ENCODE data around the gene CHIC2. TPM values are rescaled to one million over a fixed set of nuclear protein-coding genes. Genes with fewer than 3 reads are reported as not detected.
A peak's percentile ranks its signal among the peaks of the same experiment; 100 is the strongest.

The CHIC2 gene
- total RNA-seq, 1 experiment from 2014 or later, result 11.0 TPM

GRCh38 chr4:54063229-54063628 lies 1.2 kb downstream of the CHIC2 start:
- Mint-ChIP-seq H3K9me3 (no peaks in the 10 kb centered on the region), H3K4me3 (peak overlapping the region; percentile 85), H3K36me3 (no peaks in the 10 kb centered on the region), H3K27me3 (ENCODE audit: low read depth) (peaks cover 7% of the 10 kb centered on the region; the same call in 1 of the 2 replicates), H3K27ac (peak overlapping the region; percentile 83), H3K4me1 (peaks cover 46% of the 10 kb centered on the region)
- ChIA-PET CTCF (interaction anchor here (1.1 kb wide), 1 partner anchor 169 kb away, joined by 3 read pairs; no protein-coding TSS in a partner anchor), POLR2A (interaction anchor here (0.6 kb wide), 1 partner anchor 35 kb away, joined by 3 read pairs; no protein-coding TSS in a partner anchor)
- DNase-seq (ENCODE audit: low spot score) (no peak), ATAC-seq (no peak)
- TF ChIP-seq ZNF416 (CRISPR knock-in tag; IDR thresholded peaks at IDR 0.05) (no peak), ESRRA (CRISPR knock-in tag; IDR thresholded peaks at IDR 0.05; ENCODE audit: borderline replicate concordance) (no peak), OVOL2 (CRISPR knock-in tag; IDR thresholded peaks at IDR 0.05; ENCODE audit: borderline replicate concordance) (no peak), ELF4 (CRISPR knock-in tag; IDR thresholded peaks at IDR 0.05; ENCODE audit: low read depth) (no peak), ZNF396 (CRISPR knock-in tag; IDR thresholded peaks at IDR 0.05; ENCODE audit: borderline replicate concordance) (no peak)

- no peaks in the 10 kb centered on the region for H3K9me3 Mint-ChIP-seq
- ATAC-seq, result no peak
- peaks cover 7% of the 10 kb centered on the region; the same call in 1 of the 2 replicates for H3K27me3 Mint-ChIP-seq (ENCODE audit: low read depth)
- ChIA-PET POLR2A (no interaction called here), CTCF (no interaction called here)
- TF ChIP-seq ZNF281 (CRISPR knock-in tag; IDR thresholded peaks at IDR 0.05) (no peak), ZNF423 (CRISPR knock-in tag; IDR thresholded peaks at IDR 0.05) (no peak), ETV6 (CRISPR knock-in tag; IDR thresholded peaks at IDR 0.05) (no peak), NR3C1 (CRISPR knock-in tag; conservative IDR thresholded peaks at IDR 0.05; ENCODE audit: low read depth) (no peak), ZNF219 (CRISPR knock-in tag; IDR thresholded peaks at IDR 0.05; ENCODE audit: borderline replicate concordance) (no peak), FOXP4 (CRISPR knock-in tag; IDR thresholded peaks at IDR 0.05) (no peak), GRHL2 (CRISPR knock-in tag; IDR thresholded peaks at IDR 0.05; ENCODE audit: insufficient replicate concordance, severe bottlenecking) (no peak), OVOL2 (CRISPR knock-in tag; IDR thresholded peaks at IDR 0.05; ENCODE audit: borderline replicate concordance) (no peak), PREB (CRISPR knock-in tag; IDR thresholded peaks at IDR 0.05; ENCODE audit: borderline replicate concordance) (no peak), AFF4 (CRISPR knock-in tag; IDR thresholded peaks at IDR 0.05; ENCODE audit: borderline replicate concordance) (no peak), MAX (CRISPR knock-in tag; IDR thresholded peaks at IDR 0.05) (no peak), NFE2L1 (CRISPR knock-in tag; IDR thresholded peaks at IDR 0.05) (no peak), EMX1 (CRISPR knock-in tag; IDR thresholded peaks at IDR 0.05) (no peak), SOX15 (CRISPR knock-in tag; IDR thresholded peaks at IDR 0.05) (no peak), ZNF138 (CRISPR knock-in tag; conservative IDR thresholded peaks at IDR 0.05) (no peak), GTF2I (CRISPR knock-in tag; conservative IDR thresholded peaks at IDR 0.05) (no peak)
- H3K4me1 Mint-ChIP-seq, result peaks cover 50% of the 10 kb centered on the region
- peak overlapping the region; percentile 85 for H3K4me3 Mint-ChIP-seq
- H3K27ac Mint-ChIP-seq, result peak overlapping the region; percentile 64; the same call in 1 of the 2 replicates
- H3K36me3 Mint-ChIP-seq, result no peaks in the 10 kb centered on the region
- DNase-seq (ENCODE audit: low spot score), result no peak
Measured at GRCh38 chr4:54062392-54062791, 2.0 kb downstream of the CHIC2 start.

Data from WTC11 (cell line).